HG03066 (cell line): ENCODE data around the gene VKORC1L1.
"Not testable (repeated sequence)": the region's sequence is repeated elsewhere in the genome, so short reads cannot be mapped to it uniquely, and the experiment has no call there.

Source experiments
- ATAC-seq: cut with Tn5 transposase; IDR thresholded peaks from one replicate; pipeline ENCODE4 v1.9.1; 2021; ENCODE audit warnings: low read depth; ENCODE audit not compliant: unreplicated experiment

VKORC1L1 gene

GRCh38 chr7:65872776-65873581 is at the start of gene VKORC1L1:
TSS of gene VKORC1L1 (plus strand) at chr7:65873074. CDS start at chr7:65873372, 298 bp downstream.
- peak; percentile 82 for ATAC-seq

GRCh38 chr7:65827366-65827765 is 45.5 kb upstream of the VKORC1L1 start:
- ATAC-seq, result no peak

- ATAC-seq, result no peak
Measured at GRCh38 chr7:65832281-65832680, 40.6 kb upstream of the VKORC1L1 start.

GRCh38 chr7:65836684-65837083 is 36.2 kb upstream of the VKORC1L1 start:
- ATAC-seq, result not testable (repeated sequence)

GRCh38 chr7:65837541-65837956 is 35.3 kb upstream of the VKORC1L1 start:
- ATAC-seq, result not testable (repeated sequence)

DNA sequence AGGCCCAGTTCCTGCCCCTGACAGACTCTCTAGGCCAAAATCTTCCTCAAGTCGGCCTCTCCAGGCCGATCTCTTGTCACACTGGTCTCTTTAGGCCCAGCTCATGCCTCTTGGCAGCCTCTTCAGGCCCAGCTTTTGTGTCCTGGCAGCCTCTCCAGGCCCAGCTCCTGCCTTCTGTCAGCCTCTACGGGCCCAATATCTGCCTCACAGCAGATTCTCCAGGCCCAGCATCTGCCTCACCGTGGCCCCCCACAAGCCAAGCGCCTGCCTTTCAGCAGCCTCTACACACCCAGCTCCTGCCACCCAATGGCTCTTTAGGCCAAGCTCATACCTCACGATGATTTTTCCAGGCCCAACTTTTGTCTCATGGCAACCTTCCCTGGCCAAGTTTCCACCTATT is 33.0 kb upstream of the VKORC1L1 start:
- ATAC-seq, result no peak

DNA sequence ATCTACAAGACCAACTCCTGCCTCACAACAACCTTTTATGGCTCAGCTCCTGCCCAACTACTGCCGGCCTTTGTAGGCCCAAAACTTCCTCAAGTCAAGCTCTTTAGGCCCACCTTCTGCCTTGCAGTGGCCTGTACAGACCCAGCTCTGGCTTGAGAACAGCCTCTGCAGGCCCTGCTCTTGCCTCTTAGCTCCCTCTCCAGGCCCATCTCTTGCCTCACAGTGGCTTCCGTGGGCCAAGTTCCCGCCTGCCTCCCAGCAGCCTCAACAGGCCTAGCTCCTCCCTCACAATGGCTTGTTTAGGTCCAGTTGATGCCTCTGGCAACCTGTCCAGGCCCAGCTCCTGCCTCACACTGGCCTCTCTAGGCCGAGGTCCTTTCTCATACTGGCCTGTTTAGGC is 32.4 kb upstream of the VKORC1L1 start:
- ATAC-seq, result peak; percentile 74

DNA sequence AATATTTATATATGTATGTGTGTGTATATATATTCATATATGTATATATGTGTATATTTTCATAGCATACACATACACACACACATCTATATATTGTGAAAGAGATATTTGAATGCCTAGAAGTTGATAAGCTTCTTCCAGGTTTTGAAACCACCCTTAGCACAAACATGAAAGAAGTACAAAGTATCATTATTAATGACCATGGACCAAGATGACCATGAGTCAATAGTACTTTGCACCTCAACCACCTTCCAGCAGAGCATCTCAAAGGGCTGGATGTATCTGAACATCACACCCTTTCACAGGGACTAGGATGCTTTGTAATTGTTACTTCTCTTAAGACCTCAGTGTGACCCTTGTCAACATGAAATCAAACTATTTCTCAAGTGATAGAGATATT is 29.3 kb upstream of the VKORC1L1 start:
- not testable (repeated sequence) for ATAC-seq

- ATAC-seq, result no peak
Measured at GRCh38 chr7:65846008-65846570, 26.8 kb upstream of the VKORC1L1 start.

GRCh38 chr7:65853426-65853825 is 19.4 kb upstream of the VKORC1L1 start:
- not testable (repeated sequence) for ATAC-seq

DNA sequence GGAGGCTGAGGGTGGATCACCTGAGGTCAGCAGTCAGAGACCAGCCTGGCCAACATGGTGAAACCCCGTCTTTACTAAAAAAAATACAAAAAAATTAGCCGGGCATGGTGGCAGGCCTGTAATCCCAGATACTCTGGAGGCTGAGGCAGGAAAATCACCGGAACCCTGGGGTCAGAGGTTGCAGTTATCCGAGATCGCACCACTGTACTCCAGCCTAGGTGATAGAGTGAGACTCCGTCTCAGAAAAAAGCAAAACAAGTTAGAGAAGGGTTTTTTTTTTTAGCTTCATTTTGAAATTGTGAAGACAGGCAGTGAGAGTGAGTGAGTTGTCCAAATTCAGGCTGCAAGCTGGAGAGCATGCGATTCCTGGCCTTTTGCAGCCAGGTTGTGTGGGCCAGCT is 19.0 kb upstream of the VKORC1L1 start:
- ATAC-seq, result not testable (repeated sequence)

DNA sequence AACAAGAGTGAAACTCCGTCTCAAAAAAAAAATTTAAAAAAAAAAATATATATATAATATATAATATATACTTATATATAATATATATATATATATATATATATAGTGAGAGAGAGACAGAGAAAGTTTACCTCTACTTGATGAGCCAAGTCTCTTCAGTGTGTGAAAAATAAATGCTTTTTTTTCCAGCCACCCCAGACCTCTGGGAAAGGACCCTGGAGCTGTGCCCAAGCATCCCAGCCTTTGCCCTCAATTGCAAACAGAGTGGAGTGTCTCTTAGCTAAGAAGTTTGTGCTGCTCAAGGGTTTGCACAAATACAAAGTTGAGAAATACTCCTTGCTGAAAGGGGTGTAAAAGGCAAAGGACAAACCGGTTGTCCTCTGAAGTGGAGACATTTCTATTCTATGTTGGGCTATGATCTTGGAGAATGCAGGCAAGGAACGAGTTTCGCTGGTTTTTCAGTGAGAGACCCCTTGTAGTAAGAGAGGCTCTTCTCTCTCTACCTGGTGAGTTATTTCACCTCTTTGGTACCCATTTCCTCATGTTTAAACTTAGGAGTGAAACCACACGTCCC is 15.5 kb upstream of the VKORC1L1 start:
- not testable (repeated sequence) for ATAC-seq

DNA sequence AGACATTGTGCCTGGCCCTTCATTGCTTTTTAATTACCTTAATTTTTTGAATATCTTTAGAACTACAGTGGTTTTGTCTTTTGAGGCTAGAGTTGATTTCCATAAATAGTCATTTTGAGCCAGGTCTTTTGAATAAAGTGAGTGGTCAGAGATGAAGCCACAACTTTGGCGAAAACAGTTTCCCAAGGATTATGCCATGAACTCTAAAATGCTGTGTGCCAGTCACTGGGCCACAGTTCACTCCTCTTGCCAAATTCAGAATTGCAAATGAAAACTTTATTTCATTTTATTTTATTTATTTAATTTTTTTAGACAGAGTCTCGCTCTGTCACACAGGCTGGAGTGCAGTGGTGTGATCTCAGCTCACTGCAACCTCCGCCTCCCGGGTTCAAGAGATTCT is 14.2 kb upstream of the VKORC1L1 start:
- ATAC-seq, result not testable (repeated sequence)

GRCh38 chr7:65866244-65866643 is 6.6 kb upstream of the VKORC1L1 start:
- not testable (repeated sequence) for ATAC-seq

DNA sequence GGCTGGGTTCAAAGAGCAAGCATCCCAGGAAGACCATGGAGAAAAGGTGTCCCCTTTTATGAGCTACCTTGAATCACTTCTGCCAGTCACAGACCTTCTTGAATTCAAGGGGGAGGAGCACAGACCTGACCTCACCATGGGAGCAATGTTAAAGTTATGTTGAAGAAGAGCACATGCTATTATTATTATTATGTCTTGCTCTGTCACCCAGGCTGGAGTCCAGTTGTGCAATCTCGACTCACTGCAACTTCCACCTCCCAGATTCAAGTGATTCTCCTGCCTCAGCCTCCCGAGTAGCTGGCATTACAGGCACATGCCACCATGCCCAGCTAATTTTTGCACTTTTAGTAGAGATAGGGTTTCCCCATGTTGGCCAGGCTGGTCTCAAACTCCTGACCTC is 5.2 kb upstream of the VKORC1L1 start:
- not testable (repeated sequence) for ATAC-seq

GRCh38 chr7:65869312-65869711 is 3.6 kb upstream of the VKORC1L1 start:
- ATAC-seq, result not testable (repeated sequence)

GRCh38 chr7:65871451-65871850 is 1.4 kb upstream of the VKORC1L1 start:
- not testable (repeated sequence) for ATAC-seq

DNA sequence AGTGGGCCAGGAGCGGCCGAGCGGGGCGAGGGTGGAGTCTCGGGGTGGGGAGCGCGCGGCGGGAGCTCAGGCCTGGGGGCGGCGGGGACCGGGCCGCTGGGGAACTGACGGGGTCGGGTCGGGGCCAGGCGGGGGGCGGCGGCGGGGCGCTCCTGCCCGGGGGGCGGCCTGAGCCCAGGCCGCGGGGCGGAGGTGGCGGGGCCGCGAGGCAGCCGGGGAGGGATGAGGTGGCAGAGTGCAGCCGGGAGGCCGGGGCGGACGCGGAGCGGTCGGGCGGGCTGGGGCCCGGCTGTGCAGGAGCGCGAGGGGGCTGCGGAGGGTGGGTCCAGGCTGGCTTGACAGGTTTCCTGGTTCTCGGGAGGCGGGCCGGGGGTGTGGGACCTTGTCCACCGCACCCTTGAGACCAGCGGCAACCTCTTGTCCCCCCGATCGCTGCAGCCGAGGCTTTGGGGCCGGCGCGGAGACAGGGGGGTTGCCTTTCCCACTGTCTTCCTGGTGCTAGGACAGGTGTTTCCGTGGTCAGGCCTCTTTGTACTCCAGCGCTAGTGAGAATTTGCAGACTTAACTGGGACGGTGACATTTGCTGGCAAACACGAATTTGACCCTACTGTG is 814 bp downstream of the VKORC1L1 start:
- ATAC-seq, result peak; percentile 36

GRCh38 chr7:65875715-65876114 is 2.8 kb downstream of the VKORC1L1 start:
- not testable (repeated sequence) for ATAC-seq

DNA sequence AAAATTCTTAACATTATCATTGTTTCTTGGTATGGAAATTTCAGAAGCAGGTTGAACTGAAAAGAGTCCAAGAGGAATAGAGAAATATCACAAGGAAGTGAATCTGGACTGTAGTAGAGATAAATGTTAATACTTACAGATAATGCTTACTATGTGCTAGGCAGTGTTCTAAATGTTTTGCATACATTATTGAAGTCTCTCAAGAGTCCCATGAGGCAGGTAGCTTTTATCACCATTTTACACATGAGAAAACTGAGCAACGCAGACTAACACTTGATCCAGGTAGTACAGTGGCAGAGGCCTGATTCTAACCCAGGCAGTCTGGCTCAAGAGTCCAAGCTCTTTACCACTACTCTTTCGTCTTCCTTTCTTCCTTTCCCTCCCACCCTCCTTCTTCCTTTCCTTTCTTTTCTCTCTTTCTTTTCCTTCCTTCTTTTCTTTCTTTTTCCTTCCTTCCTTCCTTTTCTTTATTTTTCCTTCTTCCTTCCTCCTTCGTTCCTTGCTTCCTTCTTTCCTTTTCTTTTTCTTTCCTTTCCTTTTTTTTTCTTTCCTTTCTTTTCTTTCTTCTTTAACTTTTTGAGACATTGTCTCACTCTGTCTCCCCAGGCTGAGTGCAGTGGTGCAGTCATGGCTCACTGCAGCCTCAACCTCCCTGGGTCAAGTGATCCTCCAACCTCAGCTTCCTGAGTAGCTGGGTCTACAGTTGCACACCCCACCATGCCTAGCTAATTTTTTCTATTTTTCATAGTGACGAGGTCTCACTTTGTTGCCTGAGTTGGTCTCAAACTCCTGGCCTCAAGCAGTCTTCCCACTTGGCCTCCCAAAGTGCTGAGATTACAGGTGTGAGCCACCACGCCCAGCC is 6.6 kb downstream of the VKORC1L1 start:
- ATAC-seq, result not testable (repeated sequence)
